Measurements from ENCODE around the gene IVNS1ABP.

Gene IVNS1ABP

GRCh38 chr1:185265314-185265713 lies 51.7 kb downstream of the IVNS1ABP start:
- Histone ChIP-seq H3K4me1 (ENCODE audit: control insufficient read depth, low read length) (no peaks in the 10 kb centered on the region), H3K79me2 (ENCODE audit: control insufficient read depth, low read length) (no peaks in the 10 kb centered on the region), H3K4me3 (ENCODE audit: low read length) (no peak overlapping the region), H3K4me2 (ENCODE audit: low read length) (no peak overlapping the region), H3K9me3 (ENCODE audit: control insufficient read depth, insufficient read depth, low read length) (no peaks in the 10 kb centered on the region), H3K27ac (ENCODE audit: low read depth, low read length) (no peak overlapping the region), H4K20me1 (ENCODE audit: control insufficient read depth, insufficient read depth, low read depth, low read length) (no peaks in the 10 kb centered on the region), H3K27me3 (ENCODE audit: control insufficient read depth, low read length) (no peaks in the 10 kb centered on the region), H3K36me3 (ENCODE audit: control insufficient read depth, low read length) (no peaks in the 10 kb centered on the region), H3F3A (ENCODE audit: control insufficient read depth, insufficient read depth) (no peaks in the 10 kb centered on the region), H3K9me2 (replicated peaks; ENCODE audit: control insufficient read depth, low read length) (no peaks in the 10 kb centered on the region)
- TF ChIP-seq EZH2phosphoT487 (IDR thresholded peaks at IDR 0.05; ENCODE audit: borderline replicate concordance, low read length) (no peak), CTCF (IDR thresholded peaks at IDR 0.05; ENCODE audit: low read depth, low read length, poor library complexity, severe bottlenecking) (no peak)

- Histone ChIP-seq H3K4me3 (ENCODE audit: low read length) (no peak overlapping the region), H3K9me3 (ENCODE audit: control insufficient read depth, insufficient read depth, low read length) (no peaks in the 10 kb centered on the region), H3F3A (ENCODE audit: control insufficient read depth, insufficient read depth) (no peaks in the 10 kb centered on the region), H3K4me1 (ENCODE audit: control insufficient read depth, low read length) (no peaks in the 10 kb centered on the region), H3K4me2 (ENCODE audit: low read length) (no peak overlapping the region), H3K9me2 (replicated peaks; ENCODE audit: control insufficient read depth, low read length) (no peaks in the 10 kb centered on the region), H3K27me3 (ENCODE audit: control insufficient read depth, low read length) (no peaks in the 10 kb centered on the region), H3K79me2 (ENCODE audit: control insufficient read depth, low read length) (no peaks in the 10 kb centered on the region), H3K36me3 (ENCODE audit: control insufficient read depth, low read length) (no peaks in the 10 kb centered on the region), H4K20me1 (ENCODE audit: control insufficient read depth, insufficient read depth, low read depth, low read length) (no peaks in the 10 kb centered on the region), H3K27ac (ENCODE audit: low read depth, low read length) (no peak overlapping the region)
- no peak for TF ChIP-seq CTCF (IDR thresholded peaks at IDR 0.05; ENCODE audit: low read depth, low read length, poor library complexity, severe bottlenecking)
- TF ChIP-seq EZH2phosphoT487 (IDR thresholded peaks at IDR 0.05; ENCODE audit: borderline replicate concordance, low read length), result no peak
Measured at GRCh38 chr1:185263780-185264179, 53.3 kb downstream of the IVNS1ABP start.

DNA sequence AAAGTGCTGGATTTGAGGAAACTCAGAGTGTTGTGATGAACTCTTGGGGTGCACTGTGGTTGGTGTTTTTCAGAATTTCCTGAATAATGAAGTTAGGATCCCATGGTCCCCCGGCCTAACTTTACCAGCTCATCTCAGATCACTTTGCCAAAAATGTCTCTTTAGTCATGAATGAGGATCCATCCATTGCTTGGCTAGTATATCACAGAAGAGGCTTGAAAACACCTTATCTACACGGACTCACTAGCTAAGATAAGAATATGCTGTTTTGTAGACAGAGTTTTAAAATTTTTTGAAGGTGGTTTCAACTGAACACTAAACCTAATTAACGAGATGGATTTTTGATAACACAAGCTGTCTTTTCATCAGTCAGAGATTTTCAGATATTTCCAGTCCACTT lies 53.8 kb downstream of the IVNS1ABP start:
- Histone ChIP-seq H3K36me3 (ENCODE audit: control insufficient read depth, low read length) (no peaks in the 10 kb centered on the region), H3K79me2 (ENCODE audit: control insufficient read depth, low read length) (no peaks in the 10 kb centered on the region)
- TF ChIP-seq CTCF (IDR thresholded peaks at IDR 0.05; ENCODE audit: low read depth, low read length, poor library complexity, severe bottlenecking) (no peak), EZH2phosphoT487 (IDR thresholded peaks at IDR 0.05; ENCODE audit: borderline replicate concordance, low read length) (no peak)

GRCh38 chr1:185262151-185262550 lies 54.9 kb downstream of the IVNS1ABP start:
- no peaks in the 10 kb centered on the region for H3K9me3 ChIP-seq (ENCODE audit: control insufficient read depth, insufficient read depth, low read length)
- H3K4me3 ChIP-seq (ENCODE audit: low read length), result no peak overlapping the region
- H3K4me1 ChIP-seq (ENCODE audit: control insufficient read depth, low read length), result no peaks in the 10 kb centered on the region
- no peaks in the 10 kb centered on the region for H3K36me3 ChIP-seq (ENCODE audit: control insufficient read depth, low read length)
- no peaks in the 10 kb centered on the region for H4K20me1 ChIP-seq (ENCODE audit: control insufficient read depth, insufficient read depth, low read depth, low read length)
- no peak overlapping the region for H3K4me2 ChIP-seq (ENCODE audit: low read length)
- H3K79me2 ChIP-seq (ENCODE audit: control insufficient read depth, low read length), result no peaks in the 10 kb centered on the region
- H3K27me3 ChIP-seq (ENCODE audit: control insufficient read depth, low read length), result no peaks in the 10 kb centered on the region
- no peaks in the 10 kb centered on the region for H3K9me2 ChIP-seq (replicated peaks; ENCODE audit: control insufficient read depth, low read length)
- TF ChIP-seq EZH2phosphoT487 (IDR thresholded peaks at IDR 0.05; ENCODE audit: borderline replicate concordance, low read length), result no peak
- no peak for TF ChIP-seq CTCF (IDR thresholded peaks at IDR 0.05; ENCODE audit: low read depth, low read length, poor library complexity, severe bottlenecking)
- no peak overlapping the region for H3K27ac ChIP-seq (ENCODE audit: low read depth, low read length)
- no peaks in the 10 kb centered on the region for H3F3A ChIP-seq (ENCODE audit: control insufficient read depth, insufficient read depth)

More for the DNA sequence above, 53.8 kb downstream of the IVNS1ABP start:
- Histone ChIP-seq H3K9me2 (replicated peaks; ENCODE audit: control insufficient read depth, low read length) (no peaks in the 10 kb centered on the region), H3K27ac (ENCODE audit: low read depth, low read length) (no peak overlapping the region), H3K9me3 (ENCODE audit: control insufficient read depth, insufficient read depth, low read length) (no peaks in the 10 kb centered on the region), H3K4me3 (ENCODE audit: low read length) (no peak overlapping the region), H4K20me1 (ENCODE audit: control insufficient read depth, insufficient read depth, low read depth, low read length) (no peaks in the 10 kb centered on the region), H3K27me3 (ENCODE audit: control insufficient read depth, low read length) (no peaks in the 10 kb centered on the region), H3K4me2 (ENCODE audit: low read length) (no peak overlapping the region), H3F3A (ENCODE audit: control insufficient read depth, insufficient read depth) (no peaks in the 10 kb centered on the region), H3K4me1 (ENCODE audit: control insufficient read depth, low read length) (no peaks in the 10 kb centered on the region)
